Stimulated activated CD4-positive, alpha-beta T cell treated with anti-CD3 and anti-CD28 coated beads, Interleukin-2, amount 100 ng/mL, for 24 hours (primary cell): Measurements from ENCODE around the gene PCSK1.
"Not testable (repeated sequence)": the region's sequence is repeated elsewhere in the genome, so short reads cannot be mapped to it uniquely, and the experiment has no call there.

ENCODE experiments used
- DNase-seq, 2 donors: peaks; one replicate each; pipeline ENCODE4 v3.0.0-alpha.2; 2020

Gene PCSK1

DNA sequence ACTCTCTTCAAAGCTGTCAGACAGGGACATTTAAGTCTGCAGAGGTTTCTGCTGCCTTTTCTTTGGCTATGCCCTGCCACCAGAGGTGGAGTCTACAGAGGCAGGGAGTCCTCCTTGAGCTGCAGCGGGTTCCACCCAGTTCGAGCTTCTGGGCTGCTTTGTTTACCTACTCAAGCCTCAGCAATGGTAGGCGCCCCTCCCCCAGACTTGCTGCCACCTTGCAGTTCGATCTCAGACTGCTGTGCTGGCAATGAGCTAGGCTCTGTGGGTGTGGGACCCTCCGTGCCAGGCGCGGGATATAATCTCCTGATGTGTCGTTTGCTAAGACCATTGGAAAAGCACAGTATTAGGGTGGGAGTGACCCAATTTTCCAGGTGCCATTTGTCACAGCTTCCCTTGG is 65.7 kb downstream of the PCSK1 start:
- DNase-seq: not testable (repeated sequence)

DNA sequence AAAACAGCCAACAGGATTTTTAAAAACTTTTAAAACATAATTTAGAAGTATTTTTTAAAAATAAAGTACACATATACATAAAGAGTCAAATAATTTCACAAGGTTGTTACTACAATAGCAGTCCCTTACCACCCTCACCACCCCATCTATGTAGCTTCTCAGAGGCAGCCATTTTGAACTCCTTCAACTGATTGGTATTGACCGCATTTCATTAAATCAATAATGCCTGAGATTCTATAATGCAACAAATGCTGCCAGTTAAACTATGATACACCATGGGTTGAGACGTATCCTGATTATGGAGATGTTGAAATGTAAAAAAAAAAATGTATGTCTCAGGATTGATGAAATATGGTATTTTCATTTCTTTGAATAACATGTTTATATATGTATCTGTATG is 78.8 kb downstream of the PCSK1 start:
- no peak for DNase-seq

DNA sequence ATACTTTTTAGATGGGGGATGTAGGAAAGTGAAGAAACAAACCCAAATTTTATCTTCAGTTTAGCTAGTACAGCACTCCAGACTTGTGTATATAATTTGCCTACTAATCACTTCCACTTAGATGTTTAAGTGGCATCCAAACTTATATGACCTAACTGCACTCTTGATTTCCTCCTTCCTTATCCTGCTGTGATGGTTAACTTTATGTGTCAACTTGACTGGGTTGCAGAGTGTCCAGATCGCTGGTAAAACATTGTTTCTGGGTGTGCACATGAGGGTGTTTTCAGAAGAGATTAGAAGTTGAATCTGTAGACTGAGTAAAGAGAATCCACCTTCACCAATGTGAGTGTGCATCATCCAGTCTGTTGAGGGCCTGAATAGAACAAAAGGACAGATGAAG is 79.8 kb downstream of the PCSK1 start:
- DNase-seq: no peak

DNA sequence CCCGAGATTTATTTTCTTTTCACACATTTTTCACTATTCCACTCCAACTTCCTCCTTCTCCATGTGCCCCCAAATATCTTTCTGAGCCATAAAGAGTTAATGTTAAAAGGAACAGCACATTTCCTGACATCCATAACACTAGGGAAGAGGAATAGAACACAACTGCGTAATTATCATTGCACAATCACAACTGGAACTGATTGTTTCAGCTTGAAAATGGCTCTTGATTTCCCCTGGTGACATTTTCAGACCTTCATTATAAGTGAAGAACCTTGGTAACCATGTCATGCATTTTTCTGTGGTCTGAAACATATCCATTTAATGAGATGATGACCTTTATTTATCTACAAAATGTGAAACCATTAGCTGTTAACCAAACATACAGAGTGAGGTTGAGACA is 82.4 kb downstream of the PCSK1 start:
- DNase-seq: no peak

DNA sequence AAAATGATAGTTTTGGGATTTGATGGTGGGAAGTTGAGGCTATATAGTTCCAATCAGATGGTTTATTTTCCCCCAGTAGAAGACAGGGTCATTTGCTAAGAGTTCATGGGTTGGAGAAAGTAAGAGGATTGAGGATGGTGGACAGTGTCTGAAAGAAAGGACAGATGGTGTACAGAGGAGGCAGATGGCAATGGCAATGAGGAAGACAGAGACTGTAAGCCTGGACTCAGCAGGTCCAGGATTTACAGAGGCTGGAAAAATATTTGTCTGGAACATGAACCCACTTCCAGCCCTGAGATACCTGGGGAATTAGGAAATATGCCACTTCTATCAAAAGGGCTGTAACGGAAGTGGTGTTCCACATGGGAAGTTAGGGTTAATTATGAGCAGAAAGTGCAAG is 84.5 kb downstream of the PCSK1 start:
- DNase-seq: no peak

DNA sequence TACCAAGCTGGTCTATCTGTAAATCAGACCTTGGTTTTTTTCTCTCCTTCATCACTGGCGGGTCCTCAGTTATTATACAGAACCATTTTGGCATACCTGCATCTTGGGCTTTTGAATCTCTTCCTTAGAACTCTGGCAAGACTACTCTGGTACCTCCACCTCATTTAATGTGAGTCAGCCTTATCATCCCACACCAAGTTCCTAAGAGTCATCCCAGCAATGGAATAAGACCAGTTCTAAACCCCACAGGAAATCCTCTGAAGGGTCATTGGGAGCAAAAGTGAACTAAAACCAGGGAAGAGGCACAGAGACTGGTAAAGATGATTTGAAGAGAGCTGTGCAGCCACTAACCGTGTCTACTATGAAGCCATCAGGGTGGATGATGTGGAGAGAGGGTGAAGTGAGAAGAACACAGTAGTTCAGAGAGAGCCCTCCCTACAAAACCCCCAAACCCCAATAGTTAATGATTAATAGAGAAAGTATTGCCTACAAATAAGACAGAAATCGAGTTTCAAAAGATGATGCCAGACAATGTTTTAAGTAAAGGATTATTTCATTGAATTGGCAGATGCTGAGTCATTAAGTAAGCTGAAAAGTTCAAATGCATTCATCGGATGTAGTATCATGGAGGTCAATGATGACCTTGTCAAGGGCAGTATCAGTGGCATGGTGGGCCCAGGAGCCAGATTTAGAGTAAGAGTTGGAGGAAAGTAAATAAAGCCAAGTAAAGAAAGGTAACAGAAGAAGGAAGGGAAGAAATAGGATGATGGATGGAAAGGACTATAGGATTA is 85.4 kb downstream of the PCSK1 start:
- DNase-seq: no peak

DNA sequence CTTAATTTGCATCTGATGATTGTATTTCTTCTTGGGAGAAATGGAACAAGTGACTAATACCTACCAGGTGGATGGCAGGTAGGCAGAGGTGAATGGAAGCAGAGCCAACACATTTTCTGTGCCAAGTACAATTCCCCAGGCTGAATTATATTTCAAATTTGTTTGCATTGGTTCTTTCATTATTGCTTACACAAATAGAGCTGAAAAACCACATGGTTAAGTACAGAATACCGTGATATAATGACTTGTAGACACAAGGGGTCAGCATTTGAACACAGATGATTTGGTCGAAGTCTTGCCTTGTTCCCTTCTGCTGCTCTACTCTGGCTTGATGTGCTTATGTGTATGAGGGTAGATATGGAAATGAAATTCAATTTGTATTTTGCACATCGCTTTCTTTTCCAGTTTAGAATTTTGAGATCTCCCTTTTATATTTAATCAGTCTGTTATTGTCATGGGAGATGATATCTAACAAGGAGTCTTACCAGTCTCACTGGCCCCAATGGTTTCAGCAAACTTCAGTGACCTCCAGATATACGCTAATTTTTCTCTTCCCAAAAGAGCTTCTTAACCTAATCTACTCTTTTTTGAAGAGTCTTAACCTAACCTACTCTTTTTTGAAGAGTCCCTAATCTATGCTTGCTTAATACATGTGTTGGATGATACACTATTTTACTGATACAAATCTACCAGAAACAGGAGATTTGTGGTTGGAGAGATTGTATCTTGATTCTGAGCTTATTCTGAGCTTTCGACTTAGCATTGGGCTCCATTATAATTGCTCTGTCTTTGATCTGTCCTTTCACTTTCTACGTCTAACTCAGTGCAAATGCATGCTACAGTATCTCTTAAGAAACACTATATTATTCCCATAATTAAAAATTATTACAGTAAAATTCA is 88.1 kb downstream of the PCSK1 start:
- no peak for DNase-seq

DNA sequence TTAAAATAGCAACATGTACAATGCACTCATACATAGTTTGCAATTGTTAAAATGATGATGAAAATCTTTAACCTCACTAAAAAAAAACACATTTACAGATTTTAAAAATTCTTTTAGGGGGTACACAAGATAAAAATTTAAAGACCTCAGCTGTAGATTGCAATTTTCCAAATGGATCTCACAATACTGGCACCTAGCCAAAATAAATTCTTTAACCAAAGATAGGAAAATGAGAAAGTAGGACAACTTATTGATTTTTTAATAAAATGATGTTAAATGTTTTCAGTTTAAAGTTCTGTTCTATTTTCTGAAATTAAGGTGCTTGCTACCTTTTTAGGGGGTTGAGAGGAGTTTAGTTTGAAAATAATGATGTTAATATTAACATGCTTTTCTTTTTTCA is 90.0 kb downstream of the PCSK1 start:
- no peak for DNase-seq

DNA sequence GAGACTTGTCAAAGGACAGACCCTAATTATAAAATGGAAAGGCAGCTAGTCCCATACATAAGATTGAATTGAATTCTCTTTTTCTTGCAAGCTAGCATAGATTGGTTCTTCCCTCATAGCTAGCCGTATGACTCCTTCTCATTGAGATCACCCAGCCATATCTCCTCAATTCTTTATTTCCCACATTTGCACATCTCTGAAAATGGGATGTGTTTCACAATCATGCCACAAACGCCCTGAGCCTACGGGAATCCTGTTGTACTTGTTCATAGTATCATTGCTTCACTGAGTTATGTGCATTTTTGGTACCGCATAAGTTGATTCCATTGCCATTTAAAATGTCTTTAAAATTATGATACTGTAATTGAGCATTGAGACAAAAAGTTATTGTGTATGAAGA is 90.5 kb downstream of the PCSK1 start:
- DNase-seq: no peak
